ENCODE measurements around the gene CLIP2.
A peak's percentile ranks its signal among the peaks of the same experiment; 100 is the strongest.
"Not testable (repeated sequence)": the region's sequence is repeated elsewhere in the genome, so short reads cannot be mapped to it uniquely, and the experiment has no call there.

The CLIP2 gene

DNA sequence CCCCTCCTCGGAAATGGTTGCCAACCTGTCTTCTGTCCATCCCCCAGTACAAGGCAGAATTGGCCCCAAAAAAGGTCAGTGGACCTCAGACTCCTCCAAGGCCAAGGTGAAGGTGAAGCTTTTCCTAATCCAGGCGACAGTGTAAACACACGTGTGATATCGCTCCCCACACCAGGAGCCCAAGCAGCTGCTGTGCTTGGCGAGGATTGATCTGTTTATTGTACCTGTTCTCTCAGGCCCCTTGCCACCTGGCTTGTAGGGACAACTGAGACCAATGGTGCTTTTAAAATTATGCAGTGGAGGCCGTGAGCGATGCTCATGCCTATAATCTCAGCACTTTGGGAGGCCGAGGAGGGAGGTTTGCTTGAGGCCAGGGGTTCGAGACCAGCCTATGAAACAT, 98.4 kb downstream of the CLIP2 start:
- no peak overlapping the region for H3K4me3 ChIP-seq (ENCODE audit: low read depth, low read length)
- POLR2A ChIA-PET = no interaction called here
- TF ChIP-seq, protein P1, sequence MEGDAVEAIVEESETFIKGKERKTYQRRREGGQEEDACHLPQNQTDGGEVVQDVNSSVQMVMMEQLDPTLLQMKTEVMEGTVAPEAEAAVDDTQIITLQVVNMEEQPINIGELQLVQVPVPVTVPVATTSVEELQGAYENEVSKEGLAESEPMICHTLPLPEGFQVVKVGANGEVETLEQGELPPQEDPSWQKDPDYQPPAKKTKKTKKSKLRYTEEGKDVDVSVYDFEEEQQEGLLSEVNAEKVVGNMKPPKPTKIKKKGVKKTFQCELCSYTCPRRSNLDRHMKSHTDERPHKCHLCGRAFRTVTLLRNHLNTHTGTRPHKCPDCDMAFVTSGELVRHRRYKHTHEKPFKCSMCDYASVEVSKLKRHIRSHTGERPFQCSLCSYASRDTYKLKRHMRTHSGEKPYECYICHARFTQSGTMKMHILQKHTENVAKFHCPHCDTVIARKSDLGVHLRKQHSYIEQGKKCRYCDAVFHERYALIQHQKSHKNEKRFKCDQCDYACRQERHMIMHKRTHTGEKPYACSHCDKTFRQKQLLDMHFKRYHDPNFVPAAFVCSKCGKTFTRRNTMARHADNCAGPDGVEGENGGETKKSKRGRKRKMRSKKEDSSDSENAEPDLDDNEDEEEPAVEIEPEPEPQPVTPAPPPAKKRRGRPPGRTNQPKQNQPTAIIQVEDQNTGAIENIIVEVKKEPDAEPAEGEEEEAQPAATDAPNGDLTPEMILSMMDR (IDR thresholded peaks at IDR 0.05; ENCODE audit: insufficient read depth, low read length, missing control alignments) = no peak
- no peak for DNase-seq (ENCODE audit: low read depth, low spot score)
- CTCF ChIA-PET = interaction anchor here (1.1 to 24.1 kb wide), 3 partner anchors 13 to 177 kb away, joined by 3 to 809 read pairs (median 84); partner anchors contain the start of gene LAT2

DNA sequence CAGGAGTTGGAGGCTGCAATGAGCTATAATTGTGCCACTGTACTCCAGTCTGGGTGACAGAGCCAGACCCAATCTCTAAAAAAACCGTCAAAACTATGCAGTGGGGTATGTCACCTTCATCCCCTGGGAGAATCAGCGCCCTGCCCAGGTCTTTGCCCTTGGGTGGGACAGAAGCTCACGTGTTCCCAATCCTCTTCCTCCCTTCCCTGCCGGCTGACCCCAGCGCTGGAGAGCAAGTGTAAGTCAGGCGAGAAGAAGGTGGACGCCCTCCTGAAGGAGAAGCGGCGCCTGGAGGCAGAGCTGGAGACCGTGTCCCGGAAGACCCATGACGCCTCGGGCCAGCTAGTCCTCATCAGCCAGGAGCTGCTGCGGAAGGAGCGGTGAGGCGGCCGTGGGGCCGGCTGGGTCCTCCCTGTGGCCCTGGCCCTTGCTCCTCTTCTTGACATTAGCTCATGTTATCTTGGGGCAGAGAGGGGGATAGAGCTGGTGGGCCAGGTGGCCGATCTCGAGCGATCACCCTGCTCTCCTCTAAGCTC, 99.7 kb downstream of the CLIP2 start:
- H3K4me3 ChIP-seq (ENCODE audit: low read depth, low read length) = no peak overlapping the region
- TF ChIP-seq, protein P1 (IDR thresholded peaks at IDR 0.05; ENCODE audit: insufficient read depth, low read length, missing control alignments) = no peak
- no peak for DNase-seq (ENCODE audit: low read depth, low spot score)
- ChIA-PET CTCF (interaction anchor here (0.7 to 24.1 kb wide), 3 partner anchors 8 to 179 kb away, joined by 4 to 809 read pairs (median 84); partner anchors contain the start of gene LAT2), POLR2A (no interaction called here)

DNA sequence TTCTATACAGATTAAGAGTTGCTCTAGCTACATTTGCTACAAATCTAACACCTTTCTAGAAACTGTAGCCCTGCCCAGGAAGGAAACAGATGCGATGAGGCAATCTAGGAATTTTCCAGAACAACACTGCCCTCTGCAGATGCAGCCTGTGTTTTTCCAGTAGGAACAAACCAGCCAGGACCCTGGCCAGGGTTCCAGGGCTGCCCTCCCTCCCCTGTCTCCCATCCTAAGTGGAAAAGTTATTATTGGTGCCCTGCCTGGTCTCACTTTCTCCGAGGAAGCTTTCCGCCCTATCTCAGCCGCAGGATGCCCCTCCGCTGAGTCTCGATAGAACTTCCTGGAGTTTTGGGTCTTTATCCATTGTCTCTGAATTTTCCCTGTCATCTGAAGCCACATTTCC, 104.5 kb downstream of the CLIP2 start:
- H3K4me3 ChIP-seq (ENCODE audit: low read depth, low read length); POLR2A ChIA-PET; DNase-seq (ENCODE audit: low read depth, low spot score): not testable (repeated sequence)
- TF ChIP-seq, protein P1 (IDR thresholded peaks at IDR 0.05; ENCODE audit: insufficient read depth, low read length, missing control alignments) = peak; percentile 54
- CTCF ChIA-PET = interaction anchor here (0.8 to 24.1 kb wide), 13 partner anchors 7 to 529 kb away, joined by 3 to 809 read pairs (median 5); partner anchors contain the start of gene LAT2

DNA sequence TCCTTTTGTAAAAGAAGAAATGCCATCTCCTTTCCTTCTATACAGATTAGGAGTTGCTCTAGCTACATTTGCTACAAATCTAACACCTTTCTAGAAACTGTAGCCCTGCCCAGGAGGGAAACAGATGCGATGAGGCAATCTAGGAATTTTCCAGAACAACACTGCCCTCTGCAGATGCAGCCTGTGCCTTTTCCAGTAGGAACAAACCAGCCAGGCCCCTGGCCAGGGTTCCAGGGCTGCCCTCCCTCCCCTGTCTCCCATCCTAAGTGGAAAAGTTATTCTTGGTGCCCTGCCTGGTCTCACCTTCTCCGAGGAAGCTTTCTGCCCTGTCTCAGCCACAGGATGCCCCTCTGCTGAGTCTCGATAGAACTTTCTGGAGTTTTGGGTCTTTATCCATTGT, 105.4 kb downstream of the CLIP2 start:
- TF ChIP-seq, protein P1 (IDR thresholded peaks at IDR 0.05; ENCODE audit: insufficient read depth, low read length, missing control alignments) = peak; percentile 28
- POLR2A ChIA-PET; H3K4me3 ChIP-seq (ENCODE audit: low read depth, low read length); DNase-seq (ENCODE audit: low read depth, low spot score): not testable (repeated sequence)
- CTCF ChIA-PET = interaction anchor here (0.7 to 24.1 kb wide), 14 partner anchors 6 to 528 kb away, joined by 3 to 809 read pairs (median 5); partner anchors contain the start of gene LAT2

DNA sequence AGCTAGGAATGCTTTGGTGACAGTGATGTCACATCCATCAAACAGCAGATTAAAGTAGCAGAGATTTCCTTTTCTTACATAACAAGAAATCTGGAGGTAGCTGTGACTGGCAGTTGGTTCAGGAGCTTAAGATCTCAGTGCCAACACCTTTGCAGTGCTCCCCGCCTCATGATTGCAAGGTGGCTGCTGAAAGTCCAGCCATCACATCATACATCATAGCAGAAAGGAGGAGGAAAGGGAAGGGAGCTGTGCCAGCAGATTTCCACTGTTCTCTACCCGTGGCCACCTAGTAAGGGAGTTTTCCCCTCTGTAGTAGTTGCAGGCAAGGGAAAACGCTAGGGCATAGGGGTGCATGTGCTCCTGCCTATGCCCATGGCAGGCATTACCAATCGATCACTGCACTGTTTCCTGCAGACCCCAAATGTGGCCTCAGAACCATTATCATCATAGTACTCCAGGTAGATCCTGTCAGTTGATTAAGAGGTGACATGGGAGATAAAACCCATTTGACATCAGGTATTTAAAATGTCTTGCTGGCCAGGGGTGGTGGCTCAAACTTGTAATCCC, 106.6 kb downstream of the CLIP2 start:
- H3K4me3 ChIP-seq (ENCODE audit: low read depth, low read length) = no peak overlapping the region
- POLR2A ChIA-PET = no interaction called here
- no peak for DNase-seq (ENCODE audit: low read depth, low spot score)
- CTCF ChIA-PET = interaction anchor here (1.0 to 24.1 kb wide), 6 partner anchors 8 to 530 kb away, joined by 3 to 809 read pairs (median 4); partner anchors contain the start of gene LAT2
- TF ChIP-seq, protein P1 (IDR thresholded peaks at IDR 0.05; ENCODE audit: insufficient read depth, low read length, missing control alignments) = no peak

DNA sequence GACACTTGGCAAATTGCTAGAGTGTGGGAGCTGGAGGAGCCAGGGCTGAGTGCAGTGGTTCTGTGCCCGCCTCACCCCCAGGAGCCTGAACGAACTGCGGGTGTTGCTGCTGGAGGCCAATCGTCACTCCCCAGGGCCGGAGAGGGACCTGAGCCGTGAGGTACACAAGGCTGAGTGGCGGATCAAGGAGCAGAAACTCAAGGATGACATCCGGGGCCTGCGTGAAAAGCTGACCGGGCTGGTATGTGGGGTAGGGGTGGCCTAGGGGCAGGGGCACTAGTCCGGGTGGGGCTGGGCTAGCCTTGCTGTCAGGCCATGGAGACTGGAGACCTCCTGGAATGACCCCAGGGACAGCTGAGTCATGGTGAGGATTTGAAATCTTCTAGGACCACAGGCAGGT, 107.8 kb downstream of the CLIP2 start:
- CTCF ChIA-PET = interaction anchor here (1.4 to 24.1 kb wide), 3 partner anchors 187 to 541 kb away, joined by 3 to 809 read pairs (median 4); partner anchors contain the start of gene LAT2
- no peak for DNase-seq (ENCODE audit: low read depth, low spot score)
- POLR2A ChIA-PET = no interaction called here
- TF ChIP-seq, protein P1 (IDR thresholded peaks at IDR 0.05; ENCODE audit: insufficient read depth, low read length, missing control alignments) = no peak
- no peak overlapping the region for H3K4me3 ChIP-seq (ENCODE audit: low read depth, low read length)

Measured in AG04449 (cell line).